HG03354 (cell line): ENCODE measurements around the gene ORMDL1.
A peak's percentile ranks its signal among the peaks of the same experiment; 100 is the strongest.
"Not testable (repeated sequence)": the region's sequence is repeated elsewhere in the genome, so short reads cannot be mapped to it uniquely, and the experiment has no call there.

Experiments
- ATAC-seq: cut with Tn5 transposase; IDR thresholded peaks from one replicate; pipeline ENCODE4 v1.9.1; 2021; ENCODE audit warnings: mild to moderate bottlenecking; ENCODE audit not compliant: unreplicated experiment, poor library complexity, severe bottlenecking

Gene ORMDL1

DNA sequence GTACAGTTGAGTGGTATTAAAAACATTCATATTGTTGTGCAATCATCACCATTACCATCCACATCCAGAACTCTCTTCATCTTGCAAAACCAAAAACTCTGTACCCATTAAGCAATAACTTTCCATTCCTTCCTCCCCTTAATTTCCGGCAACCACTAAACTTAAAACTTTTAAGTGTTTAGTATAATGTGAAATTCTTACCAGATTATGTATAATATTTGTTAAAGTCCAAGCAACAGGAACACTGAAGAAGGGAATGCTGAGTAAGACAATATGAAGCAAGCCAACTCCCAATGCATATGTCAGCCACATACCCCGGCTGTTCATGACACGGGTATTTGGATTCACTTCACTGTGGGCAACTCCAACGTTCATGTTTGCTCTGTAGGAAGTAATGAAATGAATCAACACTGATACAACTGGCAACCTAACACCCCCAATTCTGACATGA is 1.9 kb downstream of the ORMDL1 start:
- no peak for ATAC-seq

DNA sequence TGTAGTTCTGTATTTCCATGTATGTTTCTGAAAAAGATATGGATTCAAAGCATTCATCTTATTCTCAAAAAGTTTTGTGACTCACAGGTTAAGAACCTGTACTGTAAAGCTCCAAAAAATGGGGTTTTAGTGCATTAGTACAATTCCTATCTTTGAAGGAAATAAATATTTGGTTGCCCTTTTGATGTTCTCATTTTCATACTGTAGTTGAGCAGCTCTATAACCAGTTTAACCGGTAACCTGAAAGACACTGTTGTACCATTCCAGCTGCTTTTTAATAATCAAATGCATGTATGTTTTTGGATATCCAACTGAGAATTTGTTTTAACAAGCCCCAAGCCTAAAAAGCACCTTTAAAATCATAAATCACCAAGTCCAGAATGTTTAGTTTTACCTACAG is 11.9 kb downstream of the ORMDL1 start:
- no peak for ATAC-seq

DNA sequence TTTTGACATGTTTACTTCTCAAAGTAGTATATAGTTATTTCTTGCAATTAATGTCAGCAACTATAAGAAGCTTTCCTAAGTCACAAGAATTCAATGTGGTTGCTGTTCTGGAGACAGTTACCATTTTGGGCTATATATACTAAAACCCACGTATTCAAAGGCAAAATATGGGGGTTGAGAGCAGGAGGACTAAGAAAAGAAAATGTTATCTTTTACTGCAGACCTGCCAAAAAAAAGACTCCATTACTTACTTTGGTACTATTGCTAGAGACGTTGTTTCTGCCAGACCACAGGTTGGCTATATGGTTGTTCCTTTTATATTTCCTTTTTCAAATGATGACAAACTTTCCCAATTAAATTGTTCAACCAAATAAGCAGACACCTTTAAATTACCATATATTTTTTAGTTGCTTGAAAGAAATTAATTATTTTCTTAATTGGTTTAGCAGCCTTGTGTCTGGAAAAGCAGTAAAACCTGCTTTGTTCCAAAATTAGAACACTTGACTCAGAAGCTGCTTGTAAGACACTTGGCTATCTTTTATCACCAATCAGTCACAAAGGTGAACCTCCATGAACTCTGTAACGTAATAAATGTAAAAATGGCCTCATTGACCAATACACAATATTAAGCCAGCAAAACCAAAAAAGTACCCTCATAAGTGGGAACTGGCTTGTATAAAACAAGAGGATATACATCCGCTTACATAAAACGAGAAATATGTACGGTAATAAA is 13.4 kb downstream of the ORMDL1 start:
- no peak for ATAC-seq

DNA sequence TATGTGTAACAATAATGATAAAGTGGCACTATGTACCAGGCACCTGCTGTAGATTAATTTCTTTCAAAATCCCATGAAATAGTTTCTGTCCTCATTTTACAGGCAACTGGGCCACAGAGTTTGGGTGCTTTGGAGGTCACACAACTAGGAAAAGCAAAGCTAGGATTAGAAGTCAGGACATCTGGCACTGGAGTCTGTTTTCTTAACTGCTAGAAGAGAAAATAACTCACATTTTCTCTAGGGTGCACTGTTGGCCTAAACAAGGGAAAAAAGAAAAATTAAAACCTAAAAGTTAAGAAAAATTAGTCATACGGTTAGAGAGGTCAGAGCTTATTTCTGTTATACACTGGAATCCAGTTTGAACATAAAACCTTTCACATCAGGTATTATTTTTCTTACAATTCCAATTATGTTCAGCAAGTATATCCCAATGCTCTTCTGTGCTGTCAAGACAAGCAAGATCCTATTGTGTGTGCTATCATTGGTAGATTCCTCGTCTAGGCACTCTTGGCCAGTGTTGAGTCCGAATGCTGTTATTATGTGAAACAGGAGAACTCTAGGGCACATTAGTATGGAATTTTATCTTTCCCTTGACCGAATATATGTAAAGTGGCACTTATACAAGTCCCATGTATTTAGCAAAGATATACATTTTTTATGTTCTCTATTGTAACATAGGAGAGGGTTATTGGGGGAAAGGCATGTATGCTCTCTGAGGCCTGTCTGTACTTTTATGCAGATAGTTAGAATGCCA is 20.1 kb downstream of the ORMDL1 start:
- ATAC-seq: no peak

DNA sequence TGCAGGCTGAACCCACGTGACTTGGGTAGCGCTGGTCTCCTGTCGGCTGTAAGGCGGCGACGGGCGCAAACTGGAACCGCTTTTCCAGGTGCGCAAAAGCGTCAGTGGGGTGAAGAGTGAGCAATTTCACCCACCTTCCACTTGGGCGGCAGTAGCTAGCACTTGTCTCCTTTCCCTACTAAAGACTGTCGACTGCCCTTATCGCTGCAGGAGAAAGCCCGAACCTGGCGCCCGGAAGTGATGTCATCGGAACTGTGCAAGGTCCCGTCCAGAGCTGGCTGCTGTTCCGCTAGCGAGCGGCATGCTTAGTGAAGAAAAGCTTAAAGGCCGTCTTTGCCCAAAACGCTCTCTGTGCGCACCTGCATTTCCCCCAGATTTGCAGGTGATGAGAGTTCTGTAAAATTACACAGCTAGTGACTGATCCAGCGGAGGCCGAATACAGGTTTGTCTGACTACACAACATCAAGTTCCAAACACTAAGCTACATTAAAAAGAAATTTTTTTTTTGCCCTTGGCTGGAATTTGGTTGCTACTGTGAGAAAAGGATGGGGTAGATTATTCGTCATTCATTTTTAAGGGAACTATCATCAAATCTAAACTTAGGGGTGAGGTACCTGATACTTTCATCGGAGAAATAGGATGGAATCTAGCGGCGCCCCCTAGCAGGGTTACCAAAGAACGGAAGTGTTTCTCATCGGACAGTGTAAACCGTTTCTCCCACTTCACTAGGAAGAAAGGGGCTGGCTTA is 21.4 kb downstream of the ORMDL1 start, which contains the start of gene OSGEPL1:
TSS of gene OSGEPL1 (minus strand) at position 242 of the 748 bp plus-strand sequence. CDS start 1,152 bp downstream, outside the sequence.
- ATAC-seq: peak; percentile 97

DNA sequence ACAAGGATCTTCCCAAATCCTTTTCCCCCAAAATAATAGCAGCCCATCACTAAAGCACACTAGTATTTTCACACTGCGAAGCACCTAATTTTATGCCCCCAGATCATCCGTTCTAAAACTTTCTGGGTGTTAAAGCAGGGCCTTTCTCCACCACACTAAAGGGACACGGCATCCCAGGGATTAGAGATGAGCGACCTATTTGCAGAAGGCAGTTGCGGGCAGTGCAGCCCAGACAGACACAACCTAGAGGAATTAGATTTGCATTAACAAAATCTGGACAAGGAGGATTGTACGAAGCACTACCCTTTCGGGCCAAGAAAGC is 21.9 kb downstream of the ORMDL1 start:
- ATAC-seq: no peak

DNA sequence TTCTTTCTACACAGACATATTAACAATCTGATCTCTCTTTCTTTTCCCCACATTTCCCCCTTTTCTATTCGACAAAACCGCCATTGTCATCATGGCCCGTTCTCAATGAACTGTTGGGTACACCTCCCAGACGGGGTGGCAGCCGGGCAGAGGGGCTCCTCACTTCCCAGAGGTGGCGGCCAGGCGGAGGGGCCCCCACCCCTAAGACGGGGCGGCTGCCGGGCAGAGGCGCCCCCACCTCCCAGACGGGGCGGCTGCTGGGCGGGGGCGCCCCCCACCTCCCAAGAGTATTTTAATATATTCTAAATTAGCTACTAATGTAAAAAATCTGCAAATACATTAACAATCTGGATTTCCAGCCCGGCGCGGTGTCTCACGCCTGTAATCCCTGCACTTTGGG is 24.0 kb downstream of the ORMDL1 start:
- ATAC-seq: not testable (repeated sequence)

DNA sequence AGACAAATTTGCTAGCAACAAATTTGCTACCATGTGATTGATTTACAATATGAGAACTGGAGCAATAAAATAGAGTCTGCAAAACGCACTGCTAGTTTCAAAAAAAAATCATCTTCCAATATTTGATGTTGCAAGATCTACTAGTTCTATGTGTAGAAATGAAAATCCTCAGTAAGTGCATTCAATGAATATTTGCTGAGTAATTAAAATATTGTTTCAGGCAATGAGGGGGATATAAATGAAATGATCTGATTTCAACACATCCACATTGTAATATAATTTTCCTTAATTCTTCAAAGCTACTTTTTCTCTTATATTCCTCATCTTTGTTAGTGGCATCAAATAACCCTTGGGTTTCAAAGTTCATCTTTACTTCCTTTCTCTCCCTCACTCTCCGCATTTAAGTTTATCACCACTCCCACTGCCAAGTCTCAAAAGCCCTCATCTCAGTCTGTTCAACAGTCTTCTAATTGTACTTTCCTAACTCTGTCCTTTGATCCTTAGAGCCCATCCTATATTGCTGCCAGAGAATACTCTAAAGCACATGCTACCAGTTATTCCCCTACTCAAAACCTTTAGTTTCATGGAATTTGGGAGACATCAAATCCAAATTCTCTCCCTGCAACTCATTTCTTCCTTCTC is 27.7 kb downstream of the ORMDL1 start:
- ATAC-seq: no peak

DNA sequence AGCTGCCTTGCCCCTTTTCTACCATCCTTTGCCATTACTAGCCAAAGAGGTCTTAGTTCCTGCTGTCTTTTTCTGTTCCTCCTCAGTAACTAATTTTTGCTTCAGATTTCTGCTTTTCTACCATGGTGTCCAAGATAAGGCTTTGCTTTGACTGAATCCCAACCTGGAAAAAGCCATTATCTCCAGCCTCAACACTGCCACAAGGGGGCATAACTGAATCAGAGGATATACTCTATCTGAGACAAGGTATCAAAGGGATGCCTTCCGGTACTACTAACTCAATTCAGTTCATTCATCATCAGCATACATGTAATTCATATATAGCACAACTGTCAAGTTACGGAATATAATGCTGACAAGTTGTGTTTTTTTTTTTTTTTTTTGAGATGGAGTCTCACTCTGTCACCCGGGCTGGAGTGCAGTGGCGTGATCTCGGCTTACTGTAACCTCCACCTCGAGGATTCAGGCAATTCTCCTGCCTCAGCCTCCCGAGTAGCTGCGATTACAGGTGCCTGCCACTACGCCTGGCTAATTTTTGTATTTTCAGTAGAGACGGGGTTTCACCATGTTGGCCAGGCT is 33.0 kb downstream of the ORMDL1 start:
- peak; percentile 73 for ATAC-seq

DNA sequence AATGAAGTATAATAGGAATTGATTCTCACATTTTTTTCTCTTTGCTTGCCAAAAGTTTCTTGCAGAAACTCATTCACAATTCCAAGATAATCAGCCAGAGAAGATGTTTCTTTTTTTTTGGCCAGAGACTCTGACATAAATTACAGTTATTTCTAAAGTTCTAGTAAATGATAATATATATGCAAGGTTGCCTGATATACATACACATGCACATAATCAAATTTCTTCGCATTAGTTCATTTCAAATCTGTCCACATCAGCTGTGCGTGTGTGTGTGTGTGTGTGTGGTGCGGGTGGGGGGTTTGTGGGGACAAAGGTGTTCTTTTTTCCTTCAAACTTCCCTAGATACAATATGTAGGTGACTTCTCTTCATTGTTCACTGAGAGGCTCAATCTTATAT is 54.7 kb downstream of the ORMDL1 start:
- no peak for ATAC-seq

DNA sequence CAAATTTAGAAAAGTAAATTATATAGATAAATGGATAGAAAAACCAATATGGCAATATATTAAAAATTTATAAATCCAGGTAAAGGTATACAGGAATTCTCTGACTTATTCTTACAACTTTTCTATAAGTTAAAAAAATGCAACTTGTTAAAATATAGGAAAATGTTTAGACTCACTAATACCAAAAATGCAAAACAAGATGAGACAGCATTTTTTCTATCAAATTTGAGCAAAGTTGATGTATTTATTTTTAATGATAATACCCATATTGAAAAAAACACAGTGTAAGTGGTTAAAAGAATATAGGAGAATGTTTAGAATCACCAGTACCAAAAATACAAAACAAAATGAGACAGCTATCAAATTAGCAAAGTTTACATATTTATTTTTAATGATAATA is 57.3 kb downstream of the ORMDL1 start:
- no peak for ATAC-seq

DNA sequence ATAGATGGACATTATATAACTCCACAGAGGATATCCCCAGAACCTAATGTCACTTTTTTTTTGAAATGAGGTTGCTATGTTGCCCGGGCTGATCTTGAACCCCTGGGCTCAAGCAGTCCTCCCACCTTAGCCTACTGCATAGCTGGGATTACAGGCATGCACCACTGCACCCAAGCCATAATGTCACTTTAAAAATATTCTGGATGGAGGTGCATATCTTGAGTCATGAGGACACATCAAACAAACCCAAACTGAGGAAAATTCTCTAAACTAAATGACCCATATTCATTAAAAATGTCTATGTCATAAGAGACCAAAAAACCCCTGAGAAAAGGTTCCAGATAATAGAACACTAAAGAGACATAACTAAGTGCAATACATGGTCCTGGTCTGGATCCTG is 57.9 kb downstream of the ORMDL1 start:
- no peak for ATAC-seq

DNA sequence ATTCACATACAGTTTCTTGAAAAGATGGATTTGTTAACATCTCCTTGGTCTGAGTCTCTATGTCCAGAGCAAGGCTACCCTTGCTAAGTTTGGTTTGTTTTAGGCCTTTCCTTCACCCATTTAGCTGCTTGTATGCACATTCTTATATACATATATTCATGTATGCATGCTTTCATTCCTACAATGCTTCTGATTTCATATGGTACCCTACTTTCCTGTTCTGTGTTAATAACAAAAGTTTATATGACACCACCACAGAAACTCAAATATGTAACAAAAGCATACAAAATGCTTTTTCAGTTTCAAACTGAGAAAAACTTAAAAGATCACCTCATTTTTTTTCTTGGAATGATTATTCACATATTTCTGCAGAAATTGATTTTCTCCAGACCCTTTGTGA is 60.9 kb downstream of the ORMDL1 start:
- ATAC-seq: no peak
